GM13977 (cell line): ENCODE measurements around the gene DDHD1.
A peak's percentile ranks its signal among the peaks of the same experiment; 100 is the strongest.
"Not testable (repeated sequence)": the region's sequence is repeated elsewhere in the genome, so short reads cannot be mapped to it uniquely, and the experiment has no call there.

Experiments used
- DNase-seq: peaks from one replicate; pipeline ENCODE4 v3.0.0; 2012; ENCODE audit warnings: low spot score
- CTCF ChIP-seq: IDR thresholded peaks from 2 replicates; pipeline ENCODE4 v1.5.1; 2012; ENCODE audit warnings: mild to moderate bottlenecking, control low read depth; ENCODE audit not compliant: insufficient read depth; ENCODE audit errors: extremely low read depth, missing control alignments
- in situ Hi-C: fragments of 300-500 bp; cut with MboI; formaldehyde crosslinking; loops from one replicate; pipeline ENCODE4 v1.12.0; 2022; ENCODE audit warnings: low sequenced_read_pairs, low pct_unique_long_range_greater_than_20kb, mixed read lengths, inconsistent platforms; ENCODE audit not compliant: unreplicated experiment

The DDHD1 gene

GRCh38 chr14:53186532-53186931 is 33.4 kb upstream of the DDHD1 start:
- TF ChIP-seq CTCF = no peak
- DNase-seq = no peak
- in situ Hi-C loops = no loop called here

- in situ Hi-C loops = no loop called here
- TF ChIP-seq CTCF = no peak
- no peak for DNase-seq
Observed at GRCh38 chr14:53183611-53184010, 30.5 kb upstream of the DDHD1 start.

DNA sequence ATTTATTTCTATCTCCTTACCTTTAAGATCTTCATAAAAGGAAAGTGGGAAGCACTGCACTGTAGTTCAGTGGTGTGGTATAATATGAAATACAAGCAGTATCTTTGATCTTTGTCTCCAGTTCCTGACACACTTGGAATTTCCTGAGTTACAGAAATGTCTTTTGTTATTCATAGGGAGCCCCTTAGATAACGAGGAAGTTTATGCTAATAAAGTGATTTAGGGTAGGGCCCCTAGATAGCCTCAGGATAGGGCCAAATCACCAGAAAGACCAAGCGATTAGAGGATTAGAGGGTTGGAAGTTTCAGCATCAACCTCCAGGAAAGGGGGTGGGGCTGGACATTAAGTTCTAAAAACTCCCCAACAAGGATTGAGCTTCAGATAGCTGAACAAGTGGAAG is 29.9 kb upstream of the DDHD1 start:
- no peak for TF ChIP-seq CTCF
- in situ Hi-C loops = no loop called here
- DNase-seq = no peak

DNA sequence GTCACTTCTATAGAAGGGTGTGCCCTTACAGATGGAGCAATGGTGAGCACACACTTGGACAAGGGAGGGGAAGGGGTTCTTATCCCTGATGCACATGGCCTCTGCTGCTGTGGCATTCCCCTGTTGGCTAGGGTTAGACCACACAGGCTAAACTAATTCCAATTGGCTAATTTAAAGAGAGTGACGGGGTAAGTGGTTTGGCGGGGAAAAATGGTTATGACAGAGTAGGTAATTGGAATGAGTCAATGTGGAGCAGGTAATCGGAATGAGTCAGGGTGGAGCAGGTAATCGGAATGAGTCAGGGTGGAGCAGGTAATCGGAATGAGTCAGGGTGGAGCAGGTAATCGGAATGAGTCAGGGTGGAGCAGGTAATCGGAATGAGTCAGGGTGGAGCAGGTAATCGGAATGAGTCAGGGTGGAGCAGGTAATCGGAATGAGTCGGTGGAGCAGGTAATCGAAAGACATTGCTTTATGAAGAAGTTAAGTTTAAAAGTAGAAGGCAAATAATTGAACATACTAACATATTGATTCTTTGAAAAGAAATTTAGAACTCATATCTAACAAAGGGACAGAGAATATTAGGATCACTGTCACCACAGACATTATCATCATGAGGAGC is 28.4 kb upstream of the DDHD1 start:
- in situ Hi-C loops, DNase-seq: not testable (repeated sequence)

DNA sequence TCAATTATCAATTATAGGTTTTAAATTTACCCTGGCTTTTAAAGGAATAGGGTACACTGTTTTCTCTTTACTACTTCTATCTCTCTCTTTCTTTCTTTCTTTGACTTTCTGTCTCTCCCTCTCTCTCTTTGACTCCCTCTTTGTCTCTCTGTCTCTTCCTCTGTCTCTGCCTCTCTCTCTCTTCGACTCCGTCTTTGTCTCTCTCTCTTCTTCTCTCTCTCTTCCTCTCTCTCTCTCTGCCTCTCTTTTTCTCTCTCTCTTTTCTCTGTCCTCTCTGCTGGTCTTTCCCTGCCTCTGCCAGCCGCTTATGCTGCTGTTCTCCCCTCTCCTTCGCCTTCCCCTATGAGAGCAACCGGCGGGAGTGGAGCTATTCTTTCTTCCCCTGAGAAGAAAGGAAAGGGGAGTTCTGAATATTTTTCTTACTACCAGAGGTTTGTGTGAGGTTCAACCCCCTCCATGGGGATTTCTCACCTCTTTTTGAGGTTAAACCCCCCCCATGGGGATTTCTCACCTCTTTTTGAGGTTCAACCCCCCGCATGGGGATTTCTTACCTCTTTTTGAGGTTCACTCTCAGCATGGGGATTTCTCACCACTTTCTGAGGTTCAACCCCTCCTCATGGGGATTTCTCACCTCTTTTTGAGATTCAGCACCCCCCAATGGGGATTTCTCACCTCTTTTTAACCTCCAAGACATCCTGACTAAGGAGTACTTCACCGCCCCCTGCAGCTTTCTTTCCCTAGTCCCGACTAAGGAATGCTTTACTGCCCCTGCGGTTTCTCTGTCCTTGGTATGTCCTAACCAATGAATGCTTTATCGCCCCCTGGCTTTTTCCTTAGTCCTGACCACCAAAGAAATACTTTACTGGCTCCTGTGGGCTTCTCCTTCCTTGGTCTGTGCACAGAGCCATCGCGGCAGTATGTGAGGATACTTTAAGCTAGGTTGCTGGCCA is 27.4 kb upstream of the DDHD1 start:
- TF ChIP-seq CTCF = peak; percentile 47

GRCh38 chr14:53179486-53180005 is 26.4 kb upstream of the DDHD1 start:
- in situ Hi-C loops, DNase-seq: not testable (repeated sequence)

More for the DNA sequence above, 27.4 kb upstream of the DDHD1 start:
- no peak for DNase-seq
- in situ Hi-C loops = no loop called here

DNA sequence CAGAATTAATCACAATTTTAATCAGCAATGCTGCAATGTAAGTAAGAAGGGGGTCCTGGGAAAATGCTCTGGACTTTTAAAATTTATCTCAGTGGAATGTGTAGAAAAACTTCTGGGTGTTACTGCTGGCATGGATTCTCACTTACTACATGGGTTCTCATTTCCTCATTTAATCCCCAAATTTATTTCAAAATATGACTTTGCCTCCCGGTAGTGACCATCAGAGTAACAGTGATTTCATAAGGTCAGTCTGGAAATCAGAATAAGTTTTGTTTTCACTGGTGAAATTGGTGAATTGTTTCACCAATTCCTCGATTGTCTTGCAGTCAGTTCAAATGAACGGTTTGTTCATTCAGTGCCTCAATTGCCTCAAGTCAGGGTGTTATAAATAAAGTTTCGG is 22.3 kb upstream of the DDHD1 start:
- TF ChIP-seq CTCF = no peak
- DNase-seq = no peak
- in situ Hi-C loops = no loop called here
